Stimulated activated CD4-positive, alpha-beta T cell treated with anti-CD3 and anti-CD28 coated beads, TNF-alpha, amount 100 ng/mL, for 1 hour (primary cell): Measurements from ENCODE around the gene PAX2.
A peak's percentile ranks its signal among the peaks of the same experiment; 100 is the strongest.

Source experiments
- DNase-seq, 3 donors: peaks; one replicate each; pipeline ENCODE4 v3.0.0-alpha.2; 2020; ENCODE audit warnings: low read depth in 3 of 3, low spot score in 1 of 3

Gene PAX2

GRCh38 chr10:100838986-100839385 is 93.6 kb downstream of the PAX2 start:
- DNase-seq: no peak

- DNase-seq: no peak
Measured at GRCh38 chr10:100841528-100841927, 96.1 kb downstream of the PAX2 start.

DNA sequence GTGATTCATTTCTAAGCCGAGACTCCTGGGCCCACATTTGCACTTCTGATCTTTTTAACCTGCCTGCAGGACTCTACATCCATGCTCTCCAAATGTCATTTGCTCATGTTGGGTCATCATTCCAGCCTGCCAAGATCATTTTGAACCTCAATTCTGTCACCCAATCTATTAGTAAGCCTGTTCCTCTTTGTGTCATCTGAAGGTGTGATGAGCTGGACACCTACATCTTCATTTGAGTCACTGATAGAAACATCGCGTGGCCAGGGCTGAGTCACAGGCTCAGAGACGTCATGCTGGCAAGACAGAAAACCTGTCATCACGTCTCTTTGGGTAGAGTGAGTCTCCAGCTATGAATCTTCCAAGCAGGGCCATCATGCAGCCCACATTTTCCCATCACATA is 102.1 kb downstream of the PAX2 start:
- DNase-seq: no peak

- no peak for DNase-seq
Measured at GRCh38 chr10:100848770-100849169, 103.4 kb downstream of the PAX2 start.

GRCh38 chr10:100858261-100858660 is 112.9 kb downstream of the PAX2 start:
- no peak for DNase-seq

GRCh38 chr10:100858747-100859483 is 113.5 kb downstream of the PAX2 start:
- no peak for DNase-seq

DNA sequence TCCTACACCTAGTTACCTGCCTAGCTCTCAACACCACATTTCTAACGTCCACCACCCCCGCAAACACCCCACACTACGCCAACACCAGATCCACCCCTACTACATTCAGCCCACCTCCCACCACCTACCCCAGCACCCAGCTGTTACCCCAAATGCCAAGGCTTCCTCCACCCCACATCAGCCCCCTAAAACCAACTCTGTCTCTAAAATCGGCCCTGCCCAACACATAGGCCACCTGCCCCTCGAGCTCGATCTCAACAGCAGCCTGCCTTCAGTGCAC is 114.0 kb downstream of the PAX2 start:
- DNase-seq: no peak

GRCh38 chr10:100863433-100863832 is 118.1 kb downstream of the PAX2 start:
- no peak for DNase-seq

GRCh38 chr10:100864036-100864885 is 118.9 kb downstream of the PAX2 start:
- DNase-seq: no peak

GRCh38 chr10:100864978-100865377 is 119.6 kb downstream of the PAX2 start:
- DNase-seq: no peak

- no peak for DNase-seq
Measured at GRCh38 chr10:100866010-100866409, 120.6 kb downstream of the PAX2 start.

DNA sequence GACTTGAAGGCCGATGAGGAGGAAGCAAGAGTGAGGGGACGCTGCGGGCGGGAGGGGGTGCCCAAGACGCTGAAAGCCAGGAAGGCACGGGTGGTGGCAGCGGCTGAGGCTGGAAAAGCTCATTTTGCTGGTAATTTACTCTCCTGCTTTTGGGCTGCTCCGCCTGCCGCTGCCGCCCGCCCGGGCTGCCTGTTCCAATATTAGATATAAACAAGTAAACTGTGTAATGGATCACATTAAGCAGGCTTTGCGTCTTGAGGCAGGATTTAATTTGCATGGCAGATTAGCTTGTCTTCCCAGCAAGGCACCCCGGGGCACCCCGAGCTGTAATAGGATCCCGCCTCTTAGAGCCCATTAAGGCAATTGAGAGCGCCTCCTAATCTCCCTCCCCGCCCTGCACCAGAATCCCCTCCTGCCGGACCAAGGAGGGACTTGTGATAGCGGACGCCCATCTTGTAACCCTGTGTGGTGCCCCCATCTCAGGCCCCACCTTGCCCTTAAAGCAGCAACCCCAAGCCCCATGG is 121.3 kb downstream of the PAX2 start:
- DNase-seq: no peak

GRCh38 chr10:100867261-100867963 is 122.0 kb downstream of the PAX2 start:
- DNase-seq: no peak

DNA sequence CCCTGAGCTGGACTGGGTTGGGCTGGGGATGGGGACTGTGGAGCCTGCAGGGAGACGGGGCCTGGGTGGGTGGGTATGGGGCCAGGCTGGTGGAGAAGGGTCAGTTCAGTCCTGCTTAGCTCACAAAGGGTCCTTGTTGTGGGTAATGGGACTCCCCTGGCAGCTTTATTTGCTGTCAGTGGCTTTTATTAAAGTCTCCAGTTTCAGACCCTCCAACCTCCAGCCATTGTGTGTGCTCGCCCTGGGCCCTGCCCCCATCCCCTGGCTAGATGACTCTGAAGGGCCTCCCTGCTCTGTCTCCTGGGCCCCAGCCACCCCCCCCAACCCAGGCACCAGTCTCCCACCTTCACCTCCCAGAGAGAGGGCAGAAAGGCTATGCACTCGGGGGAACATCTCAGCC is 123.0 kb downstream of the PAX2 start:
- DNase-seq: no peak

DNA sequence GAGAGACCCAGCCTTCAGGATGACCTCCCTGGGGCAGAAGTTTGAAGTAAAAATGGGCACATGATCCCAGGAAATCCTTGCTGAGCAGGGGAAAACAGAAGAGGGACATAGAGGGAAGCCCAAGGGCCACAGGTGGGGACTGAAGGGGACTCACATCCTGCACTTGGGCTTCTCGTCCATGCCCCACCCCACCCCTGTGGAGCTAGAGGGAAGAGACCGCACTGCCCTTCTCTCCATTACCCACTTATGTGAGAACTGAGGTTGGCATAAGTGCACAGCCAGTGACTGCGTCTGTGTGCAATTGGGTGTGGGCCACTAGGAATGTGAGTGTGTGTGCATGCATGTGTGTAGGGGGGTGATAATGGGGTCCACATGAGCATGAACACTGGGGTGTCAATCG is 124.0 kb downstream of the PAX2 start:
- no peak for DNase-seq

DNA sequence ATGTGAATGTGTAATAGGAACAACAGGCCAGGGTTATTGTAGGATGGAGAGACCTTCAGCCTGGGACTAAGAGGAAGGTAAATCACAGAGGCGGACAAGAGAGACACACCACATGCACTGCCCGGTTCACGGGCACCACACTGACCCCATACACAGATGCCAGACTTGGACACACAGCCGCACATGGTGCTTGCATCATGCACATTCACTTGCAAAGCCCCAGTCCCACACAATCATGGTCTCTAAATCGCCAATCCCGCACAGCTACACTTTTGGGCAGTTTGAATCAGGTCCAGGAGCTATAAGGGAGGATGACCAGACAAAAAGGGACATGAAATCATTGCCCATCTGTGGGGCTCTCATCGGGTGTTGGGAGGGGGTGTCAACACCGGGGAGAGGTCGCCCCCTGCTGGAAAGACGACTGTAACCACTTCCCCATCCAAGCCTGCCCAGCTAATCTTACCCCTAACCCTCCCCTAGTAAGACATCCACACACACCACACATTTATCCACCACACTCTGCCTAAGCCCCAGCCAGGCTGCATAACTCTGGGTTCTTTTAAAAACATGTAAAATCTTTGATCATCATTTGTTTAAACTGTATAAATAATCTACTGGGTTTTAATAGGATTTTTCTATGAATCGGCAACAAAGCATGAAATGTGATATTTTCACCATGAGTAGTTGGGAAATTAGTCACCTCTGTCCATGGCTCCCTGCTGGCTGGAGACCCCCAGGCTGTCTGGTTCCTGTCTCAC is 126.8 kb downstream of the PAX2 start:
- DNase-seq: peak in 1 of 3 donors; percentile 38

DNA sequence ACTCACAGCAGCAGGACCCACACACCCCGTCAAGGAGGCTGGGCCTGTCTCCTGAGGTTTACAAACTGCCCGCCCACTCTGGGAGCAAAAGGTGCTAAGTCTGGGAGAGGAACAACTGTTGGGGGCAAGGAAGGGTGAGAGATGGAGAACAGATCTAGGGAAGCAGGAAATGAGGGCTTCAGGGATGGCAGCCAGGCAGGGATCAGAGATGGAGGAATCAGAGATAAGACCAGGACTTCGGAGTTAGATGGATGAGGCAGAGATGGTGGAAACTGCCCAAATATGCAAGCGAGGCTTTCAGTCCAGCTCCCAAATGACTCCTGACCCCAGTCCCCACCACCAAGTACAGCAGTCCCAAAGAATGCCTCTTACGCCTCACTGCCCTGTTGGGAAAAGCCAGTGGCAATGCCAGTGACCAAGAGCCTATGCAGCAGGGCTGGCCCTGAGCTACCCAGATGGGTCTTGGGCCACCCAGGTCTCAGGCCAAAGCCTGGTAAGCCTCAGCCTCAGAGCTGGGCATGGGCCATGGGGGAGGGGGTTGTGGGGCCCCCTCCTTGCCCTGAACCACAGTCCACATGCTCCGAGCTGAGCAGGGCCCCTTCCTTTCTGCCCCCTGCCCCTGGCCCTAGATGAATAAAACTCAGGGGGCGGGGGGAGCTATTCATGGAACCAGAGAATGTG is 127.9 kb downstream of the PAX2 start:
- no peak for DNase-seq

DNA sequence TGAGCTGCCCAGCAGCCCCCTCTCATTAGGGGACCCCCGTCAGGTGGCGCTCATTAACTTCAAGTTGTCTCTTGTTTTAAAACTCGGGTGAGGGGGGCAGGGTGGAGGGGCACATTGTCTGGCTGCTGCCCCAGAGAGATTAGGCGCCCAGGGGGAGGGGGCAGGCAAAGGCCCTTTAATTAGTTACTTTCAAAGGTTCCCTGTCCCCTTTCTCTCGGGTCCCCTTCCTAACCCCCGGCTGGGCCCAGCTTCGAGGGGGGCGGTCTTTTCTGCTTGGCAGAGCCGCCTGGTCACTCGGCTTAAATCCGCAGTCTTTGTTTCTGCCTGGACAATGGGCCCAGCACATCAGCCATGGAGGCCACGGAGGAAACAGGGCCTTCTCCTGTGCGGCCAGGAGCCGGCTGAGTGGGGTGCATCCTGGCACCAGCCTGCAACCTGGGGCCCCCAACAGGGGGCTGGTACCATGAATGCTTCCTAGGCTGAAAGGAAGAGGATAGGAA is 128.5 kb downstream of the PAX2 start:
- DNase-seq: no peak

DNA sequence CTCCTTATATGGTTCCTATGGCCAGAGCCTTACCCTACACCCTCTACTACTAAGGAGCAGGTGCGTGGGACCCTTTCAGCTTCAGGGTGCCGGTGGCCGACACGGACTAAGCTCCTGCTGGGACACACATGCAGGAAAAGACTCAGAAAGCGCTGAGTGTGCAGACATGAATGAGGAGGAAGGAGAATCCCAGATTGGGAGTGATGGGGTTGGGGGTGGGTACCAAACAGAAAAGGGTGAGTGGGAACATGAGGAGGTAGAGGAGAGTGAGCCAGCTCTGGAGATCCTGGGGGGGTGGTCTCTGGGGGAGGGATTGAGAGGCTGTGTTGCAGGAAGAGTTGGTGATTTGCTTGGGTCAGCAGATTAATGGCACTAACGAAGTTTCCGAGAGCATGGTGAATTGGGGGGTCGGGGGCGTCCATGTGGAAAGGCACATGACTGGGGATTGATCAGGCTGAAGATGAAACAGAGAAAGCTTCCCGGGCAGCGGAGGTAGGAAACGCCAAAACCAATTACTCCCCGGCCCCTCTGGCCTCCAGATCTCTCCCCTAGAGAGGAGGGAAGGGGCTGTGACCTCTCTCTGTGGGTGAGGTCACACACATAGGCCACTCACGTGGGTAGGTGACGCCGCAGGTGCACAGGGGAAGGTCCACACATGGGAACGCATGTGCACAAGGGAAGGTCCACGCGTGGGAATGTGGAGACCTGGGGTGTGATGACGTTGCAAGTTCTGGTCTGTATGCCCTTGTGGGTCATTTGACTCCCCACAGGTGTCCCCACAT is 129.5 kb downstream of the PAX2 start:
- DNase-seq: no peak
